SK-N-SH (cell line): ENCODE data around the gene HS6ST3. TPM values are rescaled to one million over a fixed set of nuclear protein-coding genes. Genes with fewer than 3 reads are reported as not detected.

Experiments used
- CTCF ChIA-PET: fragments of 300-600, 350-600 bp; formaldehyde crosslinking; extraction: SDS; loops from one replicate; lab custom pipeline; 2021; lab: Yijun Ruan, JAX
- POLR2A ChIA-PET: fragments of 350-600 bp; sonication (Branson Sonifier 250); formaldehyde crosslinking; extraction: SDS; loops from one replicate; lab custom pipeline; 2020; ENCODE audit warnings: antibody characterized with exemption, inconsistent platforms; lab: Yijun Ruan, JAX
- DNase-seq: peaks from one replicate; pipeline ENCODE4 v3.0.0; 2012
- H2AFZ ChIP-seq: fragments of 200-600 bp; sonication (generic); 2 replicates; pipeline ENCODE4 v1.8.1; 2016; ENCODE audit warnings: antibody characterized with exemption, mild to moderate bottlenecking, low read depth
- H3F3A ChIP-seq: fragments of 200-600 bp; sonication (generic); replicated peaks from 2 replicates; pipeline ENCODE3; 2016; ENCODE audit warnings: antibody characterized with exemption, mild to moderate bottlenecking; ENCODE audit not compliant: insufficient read depth
- H3K27ac ChIP-seq, 2 experiments: fragments of 200-500 bp in 1 of 2; fragments of 200-600 bp in 1 of 2; sonication (Bioruptor generic) in 1 of 2; sonication (generic), shearing (Covaris generic) in 1 of 2; 2 replicates each; pipeline versions ENCODE4 v1.5.1 to v1.6.1; 2014 to 2016; ENCODE audit warnings: low read depth in 2 of 2, inconsistent platforms in 1 of 2, low read length in 1 of 2, mild to moderate bottlenecking in 1 of 2, mixed read lengths in 1 of 2
- H3K27me3 ChIP-seq: fragments of 200-600 bp; sonication (generic), shearing (Covaris generic); 2 replicates; pipeline ENCODE4 v1.6.1; 2016; ENCODE audit warnings: mixed run types; ENCODE audit not compliant: insufficient read depth
- H3K36me3 ChIP-seq, 2 experiments: fragments of 200-500 bp in 1 of 2; fragments of 200-600 bp in 1 of 2; sonication (Bioruptor generic) in 1 of 2; sonication (generic) in 1 of 2; replicated peaks in 1 of 2; 2 replicates each; pipeline versions ENCODE3 to v1.5.1; 2014 to 2016; ENCODE audit warnings: low read length in 1 of 2, mild to moderate bottlenecking in 1 of 2; ENCODE audit not compliant: insufficient read depth in 2 of 2, control insufficient read depth in 1 of 2
- H3K4me1 ChIP-seq, 2 experiments: fragments of 200-500 bp in 1 of 2; fragments of 200-600 bp in 1 of 2; sonication (Bioruptor generic) in 1 of 2; sonication (generic), shearing (Covaris generic) in 1 of 2; 2 replicates each; pipeline versions ENCODE4 v1.5.1 to v1.6.1; 2014 to 2016; ENCODE audit warnings: low read depth in 1 of 2, low read length in 1 of 2, mixed run types in 1 of 2; ENCODE audit not compliant: insufficient read depth in 2 of 2, control insufficient read depth in 1 of 2
- H3K4me2 ChIP-seq: fragments of 200-600 bp; sonication (generic), shearing (Covaris generic); 2 replicates; pipeline ENCODE4 v1.6.1; 2017; ENCODE audit warnings: mixed run types
- H3K4me3 ChIP-seq, 2 experiments: fragments of 200-500 bp in 1 of 2; fragments of 200-600 bp in 1 of 2; sonication (Bioruptor generic) in 1 of 2; sonication (generic), shearing (Covaris generic) in 1 of 2; 2 replicates each; pipeline versions ENCODE4 v1.5.1 to v1.8.1; 2014 to 2016; ENCODE audit warnings: low read depth in 2 of 2, inconsistent platforms in 1 of 2, low read length in 1 of 2, mild to moderate bottlenecking in 1 of 2, mixed read lengths in 1 of 2, moderate library complexity in 1 of 2
- H3K79me2 ChIP-seq: fragments of 200-600 bp; sonication (generic); 2 replicates; pipeline ENCODE4 v1.8.1; 2017; ENCODE audit warnings: mild to moderate bottlenecking; ENCODE audit not compliant: insufficient read depth
- H3K9ac ChIP-seq: fragments of 200-600 bp; sonication (generic); 2 replicates; pipeline ENCODE4 v1.6.1; 2017; ENCODE audit warnings: mixed run types
- H3K9me2 ChIP-seq: fragments of 200-600 bp; sonication (generic); 2 replicates; pipeline ENCODE4 v1.6.1; 2017; ENCODE audit warnings: mixed run types
- H3K9me3 ChIP-seq: fragments of 200-600 bp; sonication (generic); 2 replicates; pipeline ENCODE4 v1.6.1; 2017; ENCODE audit warnings: mixed run types, mild to moderate bottlenecking, moderate library complexity
- H4K20me1 ChIP-seq: fragments of 200-600 bp; sonication (generic); 2 replicates; pipeline ENCODE4 v1.6.1; 2017; ENCODE audit warnings: mild to moderate bottlenecking, mixed run types; ENCODE audit not compliant: insufficient read depth
- CHD2 ChIP-seq: fragments of 150-350 bp; IDR thresholded peaks from 2 replicates; pipeline ENCODE4 v1.6.1; 2018; ENCODE audit warnings: low read length; ENCODE audit not compliant: partially characterized antibody
- FOSL2 ChIP-seq: IDR thresholded peaks from 2 replicates; pipeline ENCODE4 v1.4.0; 2012; ENCODE audit warnings: low read depth, mild to moderate bottlenecking, moderate library complexity, borderline replicate concordance
- FOXM1 ChIP-seq: IDR thresholded peaks from 2 replicates; pipeline ENCODE4 v1.4.0; 2012; ENCODE audit warnings: low read depth, mild to moderate bottlenecking
- JUND ChIP-seq: IDR thresholded peaks from 2 replicates; pipeline ENCODE4 v1.4.0; 2012
- MEF2A ChIP-seq: IDR thresholded peaks from 2 replicates; pipeline ENCODE4 v1.4.0; 2012; ENCODE audit warnings: low read depth, borderline replicate concordance
- MXI1 ChIP-seq: IDR thresholded peaks from 2 replicates; pipeline ENCODE4 v1.6.1; 2012; ENCODE audit warnings: mild to moderate bottlenecking, low read depth, low read length, improper control_type of control experiment
- POLR2AphosphoS5 ChIP-seq: IDR thresholded peaks from 2 replicates; pipeline ENCODE4 v1.6.1; 2012; ENCODE audit warnings: low read depth, low read length
- SMC3 ChIP-seq: IDR thresholded peaks from 2 replicates; pipeline ENCODE4 v1.6.1; 2012; ENCODE audit warnings: low read depth, low read length, improper control_type of control experiment
- TAF1 ChIP-seq: IDR thresholded peaks from 2 replicates; pipeline ENCODE4 v1.6.1; 2012; ENCODE audit warnings: low read depth, mild to moderate bottlenecking, low read length, moderate library complexity, borderline replicate concordance
- WGBS: methylation state at CpG from one replicate; pipeline ENCODE4 v1.1.6; 2017; ENCODE audit warnings: low lambda C conversion rate; 5-methylcytosine and 5-hydroxymethylcytosine counted together
- polyA plus RNA-seq, 3 experiments: library from polyadenylated mRNA; depleted of rRNA; stranded (reverse); fragments of >200 nt; gene quantifications; 2 replicates each; pipeline ENCODE4 v1.2.3, GENCODE V29; 2012
- TF ChIP-seq, protein P1 (sequence below): IDR thresholded peaks from 2 replicates; pipeline ENCODE4 v1.4.0; 2012; ENCODE audit warnings: low read depth, borderline replicate concordance
- TF ChIP-seq, protein P2 (sequence below): fragments of 150-350 bp; IDR thresholded peaks from 2 replicates; pipeline ENCODE4 v1.6.1; 2017; ENCODE audit warnings: antibody characterized with exemption, low read length, low read depth, borderline replicate concordance
- TF ChIP-seq, protein P3 (sequence below): IDR thresholded peaks from 2 replicates; pipeline ENCODE4 v1.4.0; 2012; ENCODE audit warnings: low read depth, borderline replicate concordance
- TF ChIP-seq, protein P4 (sequence below): IDR thresholded peaks from 2 replicates; pipeline ENCODE4; 2012
- TF ChIP-seq, protein P5 (sequence below): IDR thresholded peaks from 2 replicates; pipeline ENCODE4 v1.6.1; 2012; ENCODE audit warnings: mild to moderate bottlenecking, low read depth, low read length, moderate library complexity
- TF ChIP-seq, protein P6 (sequence below): fragments of 150-350 bp; IDR thresholded peaks from 2 replicates; pipeline ENCODE4 v1.6.1; 2016; ENCODE audit warnings: mild to moderate bottlenecking, low read depth, low read length

HS6ST3 gene
- polyA plus RNA-seq, 1 of the 3 experiments (the other 2 are of a cell fraction) = under 0.01 TPM

DNA sequence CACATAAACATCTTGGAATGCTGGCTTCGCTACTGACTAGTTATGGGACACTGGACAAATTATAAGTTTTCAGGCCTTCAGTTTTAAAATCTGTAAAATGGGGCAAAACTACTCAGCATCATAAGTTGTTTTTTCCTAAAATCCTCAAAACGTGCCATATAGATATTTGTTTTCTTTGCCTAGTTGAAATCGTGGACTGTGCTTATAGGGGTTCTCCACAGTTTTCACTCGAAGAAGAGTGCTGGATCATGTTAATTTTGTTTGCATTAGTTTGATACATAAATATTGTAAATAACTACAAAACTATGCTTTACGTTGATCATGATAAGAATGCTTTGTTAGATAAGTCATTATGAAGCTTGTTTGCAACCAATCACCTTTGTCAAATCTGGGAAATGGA is 591.0 kb downstream of the HS6ST3 start:
- Histone ChIP-seq H3K79me2 (no peaks in the 10 kb centered on the region), H3K27ac (no peak overlapping the region), H3F3A (no peaks in the 10 kb centered on the region), H3K9ac (no peak overlapping the region), H3K4me2 (no peak overlapping the region), H3K4me1 (no peaks in the 10 kb centered on the region), H3K27me3 (no peaks in the 10 kb centered on the region), H3K4me3 (no peak overlapping the region), H4K20me1 (no peaks in the 10 kb centered on the region), H2AFZ (no peak overlapping the region), H3K9me2 (no peaks in the 10 kb centered on the region), H3K9me3 (no peaks in the 10 kb centered on the region), H3K36me3 (no peaks in the 10 kb centered on the region)
- no peak for DNase-seq
- TF ChIP-seq, protein P1, sequence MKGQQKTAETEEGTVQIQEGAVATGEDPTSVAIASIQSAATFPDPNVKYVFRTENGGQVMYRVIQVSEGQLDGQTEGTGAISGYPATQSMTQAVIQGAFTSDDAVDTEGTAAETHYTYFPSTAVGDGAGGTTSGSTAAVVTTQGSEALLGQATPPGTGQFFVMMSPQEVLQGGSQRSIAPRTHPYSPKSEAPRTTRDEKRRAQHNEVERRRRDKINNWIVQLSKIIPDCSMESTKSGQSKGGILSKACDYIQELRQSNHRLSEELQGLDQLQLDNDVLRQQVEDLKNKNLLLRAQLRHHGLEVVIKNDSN = no peak
- TF ChIP-seq TAF1 (no peak), POLR2AphosphoS5 (no peak), FOSL2 (no peak), FOXM1 (no peak), MEF2A (no peak), JUND (no peak), MXI1 (no peak), CHD2 (no peak), SMC3 (no peak)
- TF ChIP-seq, protein P2, sequence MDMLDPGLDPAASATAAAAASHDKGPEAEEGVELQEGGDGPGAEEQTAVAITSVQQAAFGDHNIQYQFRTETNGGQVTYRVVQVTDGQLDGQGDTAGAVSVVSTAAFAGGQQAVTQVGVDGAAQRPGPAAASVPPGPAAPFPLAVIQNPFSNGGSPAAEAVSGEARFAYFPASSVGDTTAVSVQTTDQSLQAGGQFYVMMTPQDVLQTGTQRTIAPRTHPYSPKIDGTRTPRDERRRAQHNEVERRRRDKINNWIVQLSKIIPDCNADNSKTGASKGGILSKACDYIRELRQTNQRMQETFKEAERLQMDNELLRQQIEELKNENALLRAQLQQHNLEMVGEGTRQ = no peak
- TF ChIP-seq, protein P3, sequence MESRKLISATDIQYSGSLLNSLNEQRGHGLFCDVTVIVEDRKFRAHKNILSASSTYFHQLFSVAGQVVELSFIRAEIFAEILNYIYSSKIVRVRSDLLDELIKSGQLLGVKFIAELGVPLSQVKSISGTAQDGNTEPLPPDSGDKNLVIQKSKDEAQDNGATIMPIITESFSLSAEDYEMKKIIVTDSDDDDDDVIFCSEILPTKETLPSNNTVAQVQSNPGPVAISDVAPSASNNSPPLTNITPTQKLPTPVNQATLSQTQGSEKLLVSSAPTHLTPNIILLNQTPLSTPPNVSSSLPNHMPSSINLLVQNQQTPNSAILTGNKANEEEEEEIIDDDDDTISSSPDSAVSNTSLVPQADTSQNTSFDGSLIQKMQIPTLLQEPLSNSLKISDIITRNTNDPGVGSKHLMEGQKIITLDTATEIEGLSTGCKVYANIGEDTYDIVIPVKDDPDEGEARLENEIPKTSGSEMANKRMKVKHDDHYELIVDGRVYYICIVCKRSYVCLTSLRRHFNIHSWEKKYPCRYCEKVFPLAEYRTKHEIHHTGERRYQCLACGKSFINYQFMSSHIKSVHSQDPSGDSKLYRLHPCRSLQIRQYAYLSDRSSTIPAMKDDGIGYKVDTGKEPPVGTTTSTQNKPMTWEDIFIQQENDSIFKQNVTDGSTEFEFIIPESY = no peak
- TF ChIP-seq, protein P4, sequence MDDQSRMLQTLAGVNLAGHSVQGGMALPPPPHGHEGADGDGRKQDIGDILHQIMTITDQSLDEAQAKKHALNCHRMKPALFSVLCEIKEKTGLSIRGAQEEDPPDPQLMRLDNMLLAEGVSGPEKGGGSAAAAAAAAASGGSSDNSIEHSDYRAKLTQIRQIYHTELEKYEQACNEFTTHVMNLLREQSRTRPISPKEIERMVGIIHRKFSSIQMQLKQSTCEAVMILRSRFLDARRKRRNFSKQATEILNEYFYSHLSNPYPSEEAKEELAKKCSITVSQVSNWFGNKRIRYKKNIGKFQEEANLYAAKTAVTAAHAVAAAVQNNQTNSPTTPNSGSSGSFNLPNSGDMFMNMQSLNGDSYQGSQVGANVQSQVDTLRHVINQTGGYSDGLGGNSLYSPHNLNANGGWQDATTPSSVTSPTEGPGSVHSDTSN = no peak
- TF ChIP-seq, protein P5, sequence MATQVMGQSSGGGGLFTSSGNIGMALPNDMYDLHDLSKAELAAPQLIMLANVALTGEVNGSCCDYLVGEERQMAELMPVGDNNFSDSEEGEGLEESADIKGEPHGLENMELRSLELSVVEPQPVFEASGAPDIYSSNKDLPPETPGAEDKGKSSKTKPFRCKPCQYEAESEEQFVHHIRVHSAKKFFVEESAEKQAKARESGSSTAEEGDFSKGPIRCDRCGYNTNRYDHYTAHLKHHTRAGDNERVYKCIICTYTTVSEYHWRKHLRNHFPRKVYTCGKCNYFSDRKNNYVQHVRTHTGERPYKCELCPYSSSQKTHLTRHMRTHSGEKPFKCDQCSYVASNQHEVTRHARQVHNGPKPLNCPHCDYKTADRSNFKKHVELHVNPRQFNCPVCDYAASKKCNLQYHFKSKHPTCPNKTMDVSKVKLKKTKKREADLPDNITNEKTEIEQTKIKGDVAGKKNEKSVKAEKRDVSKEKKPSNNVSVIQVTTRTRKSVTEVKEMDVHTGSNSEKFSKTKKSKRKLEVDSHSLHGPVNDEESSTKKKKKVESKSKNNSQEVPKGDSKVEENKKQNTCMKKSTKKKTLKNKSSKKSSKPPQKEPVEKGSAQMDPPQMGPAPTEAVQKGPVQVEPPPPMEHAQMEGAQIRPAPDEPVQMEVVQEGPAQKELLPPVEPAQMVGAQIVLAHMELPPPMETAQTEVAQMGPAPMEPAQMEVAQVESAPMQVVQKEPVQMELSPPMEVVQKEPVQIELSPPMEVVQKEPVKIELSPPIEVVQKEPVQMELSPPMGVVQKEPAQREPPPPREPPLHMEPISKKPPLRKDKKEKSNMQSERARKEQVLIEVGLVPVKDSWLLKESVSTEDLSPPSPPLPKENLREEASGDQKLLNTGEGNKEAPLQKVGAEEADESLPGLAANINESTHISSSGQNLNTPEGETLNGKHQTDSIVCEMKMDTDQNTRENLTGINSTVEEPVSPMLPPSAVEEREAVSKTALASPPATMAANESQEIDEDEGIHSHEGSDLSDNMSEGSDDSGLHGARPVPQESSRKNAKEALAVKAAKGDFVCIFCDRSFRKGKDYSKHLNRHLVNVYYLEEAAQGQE = no peak
- TF ChIP-seq, protein P6, sequence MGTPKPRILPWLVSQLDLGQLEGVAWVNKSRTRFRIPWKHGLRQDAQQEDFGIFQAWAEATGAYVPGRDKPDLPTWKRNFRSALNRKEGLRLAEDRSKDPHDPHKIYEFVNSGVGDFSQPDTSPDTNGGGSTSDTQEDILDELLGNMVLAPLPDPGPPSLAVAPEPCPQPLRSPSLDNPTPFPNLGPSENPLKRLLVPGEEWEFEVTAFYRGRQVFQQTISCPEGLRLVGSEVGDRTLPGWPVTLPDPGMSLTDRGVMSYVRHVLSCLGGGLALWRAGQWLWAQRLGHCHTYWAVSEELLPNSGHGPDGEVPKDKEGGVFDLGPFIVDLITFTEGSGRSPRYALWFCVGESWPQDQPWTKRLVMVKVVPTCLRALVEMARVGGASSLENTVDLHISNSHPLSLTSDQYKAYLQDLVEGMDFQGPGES = no peak
- POLR2A ChIA-PET = no interaction called here
- WGBS = 17% methylated on average over 5 of the region's 5 CpGs
- CTCF ChIA-PET = interaction anchor here (1.5 kb wide), 1 partner anchor 277 kb away, joined by 4 read pairs; no protein-coding TSS in a partner anchor
